Ishikawa (cell line): ENCODE results near the gene CAMK1D.

ENCODE experiments used
- CEBPB ChIP-seq: IDR thresholded peaks from 2 replicates; pipeline ENCODE4 v1.6.1; 2012
- CREB1 ChIP-seq: IDR thresholded peaks from 2 replicates; pipeline ENCODE4 v1.6.1; 2012; ENCODE audit warnings: low read depth
- EGR1 ChIP-seq: IDR thresholded peaks from 2 replicates; pipeline ENCODE4 v1.6.1; 2012
- EP300 ChIP-seq: IDR thresholded peaks from 2 replicates; pipeline ENCODE4 v1.6.1; 2012; ENCODE audit warnings: borderline replicate concordance
- FOXM1 ChIP-seq: IDR thresholded peaks from 2 replicates; pipeline ENCODE4 v1.6.1; 2012; ENCODE audit warnings: low read depth, borderline replicate concordance
- NFIC ChIP-seq: IDR thresholded peaks from 2 replicates; pipeline ENCODE4 v1.6.1; 2012
- RAD21 ChIP-seq: IDR thresholded peaks from 2 replicates; pipeline ENCODE4 v1.6.1; 2012; ENCODE audit warnings: low read depth
- TAF1 ChIP-seq: IDR thresholded peaks from 2 replicates; pipeline ENCODE4 v1.6.1; 2012; ENCODE audit warnings: low read depth, mild to moderate bottlenecking
- TCF12 ChIP-seq: IDR thresholded peaks from 2 replicates; pipeline ENCODE4 v1.6.1; 2012; ENCODE audit warnings: low read depth
- TEAD4 ChIP-seq: IDR thresholded peaks from 2 replicates; pipeline ENCODE4 v1.6.1; 2012
- YY1 ChIP-seq: IDR thresholded peaks from 2 replicates; pipeline ENCODE4 v1.6.1; 2012; ENCODE audit warnings: low read depth
- ZBTB7A ChIP-seq: IDR thresholded peaks from 2 replicates; pipeline ENCODE4 v1.6.1; 2012; ENCODE audit warnings: low read depth
- TF ChIP-seq, protein P1 (sequence below): IDR thresholded peaks from 2 replicates; pipeline ENCODE4 v1.6.1; 2012; ENCODE audit warnings: low read depth, mild to moderate bottlenecking
- TF ChIP-seq, protein P2 (sequence below): IDR thresholded peaks from 2 replicates; pipeline ENCODE4 v1.6.1; 2012
- TF ChIP-seq, protein P3 (sequence below): IDR thresholded peaks from 2 replicates; pipeline ENCODE4 v1.6.1; 2012

Gene CAMK1D

DNA sequence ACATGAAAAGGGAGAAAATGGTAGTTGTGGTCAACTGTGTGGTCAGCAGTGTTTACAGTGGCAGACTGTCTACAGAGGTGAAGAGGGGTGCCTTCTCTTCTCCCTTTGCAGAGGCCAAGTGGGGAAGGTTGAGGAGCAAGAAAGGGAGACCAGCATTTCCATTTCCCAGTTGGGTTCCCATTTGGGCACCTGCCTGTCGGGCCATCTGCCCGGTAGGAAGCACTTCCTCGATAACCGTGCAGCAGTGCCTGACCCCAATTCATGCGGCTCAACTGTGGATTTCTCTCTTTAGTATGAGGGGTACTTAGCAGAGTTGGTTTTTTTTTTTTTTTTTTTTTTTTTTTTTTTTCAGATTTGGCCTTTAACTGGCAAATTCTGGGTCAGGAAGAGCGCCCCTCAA lies 525.2 kb downstream of the CAMK1D start:
- TF ChIP-seq RAD21 (no peak), CREB1 (no peak), YY1 (no peak), CEBPB (no peak), TAF1 (no peak), TCF12 (no peak), NFIC (no peak), EP300 (no peak), EGR1 (no peak), TEAD4 (no peak)
- TF ChIP-seq, protein P1, sequence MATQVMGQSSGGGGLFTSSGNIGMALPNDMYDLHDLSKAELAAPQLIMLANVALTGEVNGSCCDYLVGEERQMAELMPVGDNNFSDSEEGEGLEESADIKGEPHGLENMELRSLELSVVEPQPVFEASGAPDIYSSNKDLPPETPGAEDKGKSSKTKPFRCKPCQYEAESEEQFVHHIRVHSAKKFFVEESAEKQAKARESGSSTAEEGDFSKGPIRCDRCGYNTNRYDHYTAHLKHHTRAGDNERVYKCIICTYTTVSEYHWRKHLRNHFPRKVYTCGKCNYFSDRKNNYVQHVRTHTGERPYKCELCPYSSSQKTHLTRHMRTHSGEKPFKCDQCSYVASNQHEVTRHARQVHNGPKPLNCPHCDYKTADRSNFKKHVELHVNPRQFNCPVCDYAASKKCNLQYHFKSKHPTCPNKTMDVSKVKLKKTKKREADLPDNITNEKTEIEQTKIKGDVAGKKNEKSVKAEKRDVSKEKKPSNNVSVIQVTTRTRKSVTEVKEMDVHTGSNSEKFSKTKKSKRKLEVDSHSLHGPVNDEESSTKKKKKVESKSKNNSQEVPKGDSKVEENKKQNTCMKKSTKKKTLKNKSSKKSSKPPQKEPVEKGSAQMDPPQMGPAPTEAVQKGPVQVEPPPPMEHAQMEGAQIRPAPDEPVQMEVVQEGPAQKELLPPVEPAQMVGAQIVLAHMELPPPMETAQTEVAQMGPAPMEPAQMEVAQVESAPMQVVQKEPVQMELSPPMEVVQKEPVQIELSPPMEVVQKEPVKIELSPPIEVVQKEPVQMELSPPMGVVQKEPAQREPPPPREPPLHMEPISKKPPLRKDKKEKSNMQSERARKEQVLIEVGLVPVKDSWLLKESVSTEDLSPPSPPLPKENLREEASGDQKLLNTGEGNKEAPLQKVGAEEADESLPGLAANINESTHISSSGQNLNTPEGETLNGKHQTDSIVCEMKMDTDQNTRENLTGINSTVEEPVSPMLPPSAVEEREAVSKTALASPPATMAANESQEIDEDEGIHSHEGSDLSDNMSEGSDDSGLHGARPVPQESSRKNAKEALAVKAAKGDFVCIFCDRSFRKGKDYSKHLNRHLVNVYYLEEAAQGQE = no peak
- TF ChIP-seq, protein P2, sequence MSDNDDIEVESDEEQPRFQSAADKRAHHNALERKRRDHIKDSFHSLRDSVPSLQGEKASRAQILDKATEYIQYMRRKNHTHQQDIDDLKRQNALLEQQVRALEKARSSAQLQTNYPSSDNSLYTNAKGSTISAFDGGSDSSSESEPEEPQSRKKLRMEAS = no peak

DNA sequence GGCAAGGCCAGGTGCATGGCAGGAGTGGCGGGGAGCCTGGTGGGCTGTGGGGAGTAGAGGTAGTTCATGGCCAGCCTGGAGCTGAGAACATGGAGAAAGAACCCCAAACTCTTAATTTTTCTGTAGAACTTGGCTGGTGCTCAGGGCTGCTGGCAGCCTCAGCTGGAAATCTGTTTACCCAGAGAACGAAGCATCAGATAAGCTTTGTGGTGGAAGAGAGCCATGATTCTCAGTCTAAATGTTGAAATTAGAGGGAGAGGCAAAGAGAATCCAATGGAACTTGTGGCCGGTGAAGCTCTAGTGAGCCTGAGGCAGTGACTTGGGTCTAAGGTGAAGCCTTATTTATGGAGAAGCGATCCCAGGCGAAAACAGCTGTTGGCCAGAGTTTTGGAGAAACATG lies 525.8 kb downstream of the CAMK1D start:
- TF ChIP-seq FOXM1 (no peak), TAF1 (no peak), CREB1 (no peak), TEAD4 (no peak), YY1 (no peak), RAD21 (no peak), CEBPB (no peak), EP300 (no peak), TCF12 (no peak)
- TF ChIP-seq, protein P2 = no peak
- TF ChIP-seq, protein P3, sequence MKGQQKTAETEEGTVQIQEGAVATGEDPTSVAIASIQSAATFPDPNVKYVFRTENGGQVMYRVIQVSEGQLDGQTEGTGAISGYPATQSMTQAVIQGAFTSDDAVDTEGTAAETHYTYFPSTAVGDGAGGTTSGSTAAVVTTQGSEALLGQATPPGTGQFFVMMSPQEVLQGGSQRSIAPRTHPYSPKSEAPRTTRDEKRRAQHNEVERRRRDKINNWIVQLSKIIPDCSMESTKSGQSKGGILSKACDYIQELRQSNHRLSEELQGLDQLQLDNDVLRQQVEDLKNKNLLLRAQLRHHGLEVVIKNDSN = no peak

DNA sequence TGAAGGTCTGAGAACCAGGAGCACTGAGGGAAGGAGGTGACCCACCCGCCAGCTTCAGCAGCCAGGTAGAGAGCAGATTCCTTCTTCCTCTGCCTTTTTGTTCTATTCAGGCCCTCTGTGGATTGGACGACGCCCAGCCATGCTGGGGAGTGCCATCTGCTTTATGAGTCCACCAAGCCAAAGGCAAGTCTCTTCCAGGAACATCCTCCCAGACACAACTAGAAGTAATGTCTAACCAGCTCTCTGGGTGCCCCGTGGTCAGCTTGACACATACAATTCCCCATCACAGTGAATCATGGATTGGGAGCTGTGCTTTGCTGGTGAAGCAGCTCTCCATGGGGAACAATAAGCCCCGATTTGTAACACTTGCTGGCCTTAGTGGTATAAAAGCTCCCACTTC lies 526.9 kb downstream of the CAMK1D start:
- TF ChIP-seq, protein P2 = no peak
- TF ChIP-seq TCF12 (no peak), CEBPB (no peak), TEAD4 (no peak), EP300 (no peak)

DNA sequence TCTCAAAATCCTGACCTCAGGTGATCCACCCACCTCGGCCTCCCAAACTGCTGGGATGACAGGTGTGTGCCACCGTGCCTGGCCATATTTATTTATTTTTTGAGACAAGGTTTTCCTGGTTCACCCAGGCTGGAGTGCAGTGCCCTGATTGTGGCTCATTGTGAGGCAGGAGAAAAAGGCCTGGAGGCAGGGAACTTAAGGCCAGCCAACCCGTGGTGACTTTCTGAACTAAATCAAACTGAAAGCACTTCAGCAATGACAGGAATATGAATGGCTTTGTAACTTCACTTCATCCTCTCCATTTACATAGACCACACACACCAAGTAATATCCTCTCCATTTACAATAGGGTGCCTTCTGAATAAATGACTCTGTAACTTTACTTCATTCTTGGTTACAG lies 527.8 kb downstream of the CAMK1D start:
- no peak for TF ChIP-seq CEBPB
- no peak for TF ChIP-seq ZBTB7A
- no peak for TF ChIP-seq CREB1
- no peak for TF ChIP-seq TAF1
- no peak for TF ChIP-seq TCF12
- no peak for TF ChIP-seq EP300
- no peak for TF ChIP-seq TEAD4
- TF ChIP-seq, protein P3 = no peak
- TF ChIP-seq RAD21 = no peak
- TF ChIP-seq, protein P2 = no peak

DNA sequence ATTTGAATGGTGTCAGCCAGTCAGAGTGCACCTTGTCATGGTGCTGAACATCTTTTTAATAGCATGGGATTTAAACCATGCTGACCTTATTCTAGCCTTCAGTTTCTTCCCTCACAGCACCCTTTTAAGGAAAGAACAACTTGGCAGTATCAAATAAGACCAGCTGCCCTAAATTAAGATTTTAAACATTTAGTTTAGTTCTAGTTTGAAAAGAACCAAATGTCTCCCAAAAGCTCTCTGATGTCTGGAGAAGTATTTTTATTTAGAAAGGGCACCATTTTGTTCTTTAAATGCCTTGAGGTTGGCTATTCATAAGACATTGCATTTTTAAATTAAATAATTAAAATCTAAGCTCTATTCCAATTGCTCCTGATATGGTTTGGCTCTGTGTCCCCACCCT lies 531.1 kb downstream of the CAMK1D start:
- TF ChIP-seq, protein P3 = no peak
- TF ChIP-seq ZBTB7A = no peak
- TF ChIP-seq CEBPB = no peak
- TF ChIP-seq TAF1 = no peak
- TF ChIP-seq EP300 = no peak
- TF ChIP-seq EGR1 = no peak

DNA sequence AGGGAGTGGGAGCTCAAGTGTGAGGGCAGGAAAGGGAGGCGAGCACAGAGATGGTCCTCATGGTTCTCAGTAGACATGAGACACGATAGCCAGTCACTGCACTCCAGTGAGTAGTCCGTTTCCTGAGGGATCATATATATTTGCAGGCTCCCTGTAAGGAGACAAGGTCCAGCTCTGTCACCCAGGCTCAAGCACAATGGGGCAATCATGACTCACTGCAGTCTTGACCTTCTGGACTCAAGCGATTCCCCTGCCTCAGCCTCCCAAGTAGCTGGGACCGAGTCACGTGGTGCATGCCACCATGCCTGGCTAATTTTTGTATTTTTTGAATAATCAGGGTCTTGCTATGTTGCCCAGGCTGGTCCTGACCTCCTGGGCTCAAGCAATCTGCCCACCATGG lies 535.5 kb downstream of the CAMK1D start:
- TF ChIP-seq YY1 = no peak
- TF ChIP-seq EGR1 = no peak
